Urinary bladder (tissue), 4 donors: ENCODE data around the gene ANKRD42. TPM values are rescaled to one million over a fixed set of nuclear protein-coding genes. Genes with fewer than 3 reads are reported as not detected.
"Not testable (repeated sequence)": the region's sequence is repeated elsewhere in the genome, so short reads cannot be mapped to it uniquely, and the experiment has no call there.

Experiments used
- DNase-seq: peaks from one replicate; pipeline ENCODE4 v3.0.0-alpha.2; 2015; ENCODE audit errors: extremely low spot score
- H3K27ac ChIP-seq: one replicate; pipeline ENCODE4 v1.5.1; 2013; ENCODE audit warnings: low read depth, mild to moderate bottlenecking, moderate library complexity
- H3K36me3 ChIP-seq: one replicate; pipeline ENCODE4 v1.6.1; 2013; ENCODE audit warnings: mild to moderate bottlenecking, moderate library complexity; ENCODE audit not compliant: insufficient read depth
- H3K4me1 ChIP-seq: one replicate; pipeline ENCODE4 v1.6.1; 2013; ENCODE audit warnings: mild to moderate bottlenecking, moderate library complexity; ENCODE audit not compliant: insufficient read depth
- H3K4me3 ChIP-seq: one replicate; pipeline ENCODE4 v1.5.1; 2013; ENCODE audit warnings: low read depth, low read length
- WGBS: extraction: QIAGEN DNeasy Blood & Tissue Kit; methylation state at CpG from one replicate; pipeline ENCODE4 v1.1.7; 2013; 5-methylcytosine and 5-hydroxymethylcytosine counted together
- polyA plus RNA-seq: library from polyadenylated mRNA; stranded (reverse); fragments of 200-250 nt; gene quantifications from one replicate; pipeline ENCODE4 v1.2.3, GENCODE V29; 2013
- total RNA-seq: library from RNA; depleted of rRNA; stranded (reverse); fragments of >200 nt; gene quantifications from one replicate; pipeline ENCODE4 v1.2.3, GENCODE V29; 2014
- donor health status: healthy with polysubstance abuse.
- donor health status: healthy.

Gene ANKRD42
- total and polyA plus RNA-seq, 2 donors = 6.4 to 9.6 TPM

DNA sequence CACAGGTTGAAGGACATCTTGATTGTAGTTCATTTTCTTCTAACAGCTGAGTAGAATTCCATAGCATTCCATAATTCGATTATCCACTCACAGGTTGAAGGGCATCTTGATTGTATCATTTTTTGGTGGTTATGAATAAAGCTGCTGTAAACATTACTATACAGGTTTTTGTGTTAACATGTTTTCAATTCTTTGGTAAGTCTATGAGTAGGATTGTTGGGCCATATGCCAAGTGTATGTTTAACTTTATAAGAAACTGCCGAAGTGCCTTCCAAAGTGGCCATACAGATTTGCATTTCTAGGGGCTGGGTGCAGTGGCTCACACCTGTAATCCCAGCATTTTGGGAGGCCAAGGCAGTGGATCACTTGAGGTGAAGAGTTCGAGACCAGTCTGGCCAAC, 44.6 kb downstream of the ANKRD42 start:
- no peaks in the 10 kb centered on the region for H3K4me1 ChIP-seq
- H3K4me3 ChIP-seq = no peak overlapping the region
- WGBS = 53% methylated on average over 3 of the region's 3 CpGs
- no peaks in the 10 kb centered on the region for H3K36me3 ChIP-seq
- no peak overlapping the region for H3K27ac ChIP-seq
- no peak for DNase-seq

DNA sequence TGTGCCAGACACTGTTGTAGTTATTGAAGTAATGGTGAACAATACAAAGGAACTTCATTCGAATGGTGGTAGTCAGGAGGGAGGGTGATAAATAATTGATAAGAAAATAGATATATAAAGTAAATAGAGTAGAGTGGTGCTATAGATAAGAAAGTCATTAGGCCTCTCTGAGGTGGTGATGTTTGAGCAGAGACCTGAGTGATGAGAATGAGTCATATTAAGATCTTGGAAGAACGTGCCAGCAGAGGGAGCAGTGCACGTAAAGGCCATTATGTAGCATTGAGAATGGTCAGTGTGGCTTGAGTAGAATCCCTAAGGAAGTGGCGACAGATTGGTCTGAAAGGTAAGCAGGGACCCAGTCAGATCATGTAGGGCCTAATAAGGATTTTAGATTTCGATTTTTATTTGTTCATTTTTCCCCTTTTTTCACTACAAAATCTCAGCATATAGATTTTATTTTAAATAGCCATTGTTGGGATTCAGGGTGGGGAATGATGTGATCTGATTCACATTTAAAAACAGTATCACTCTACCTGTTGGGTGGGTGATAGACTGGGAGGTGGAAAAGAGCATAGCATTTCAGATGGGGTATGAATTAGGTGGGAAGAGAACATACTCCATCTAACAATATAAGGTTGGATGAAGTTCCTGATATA, 47.9 kb downstream of the ANKRD42 start:
- WGBS = 17% methylated on average over 5 of the region's 5 CpGs
- no peak for DNase-seq
- Histone ChIP-seq H3K4me1 (no peaks in the 10 kb centered on the region), H3K4me3 (no peak overlapping the region), H3K27ac (no peak overlapping the region), H3K36me3 (no peaks in the 10 kb centered on the region)

DNA sequence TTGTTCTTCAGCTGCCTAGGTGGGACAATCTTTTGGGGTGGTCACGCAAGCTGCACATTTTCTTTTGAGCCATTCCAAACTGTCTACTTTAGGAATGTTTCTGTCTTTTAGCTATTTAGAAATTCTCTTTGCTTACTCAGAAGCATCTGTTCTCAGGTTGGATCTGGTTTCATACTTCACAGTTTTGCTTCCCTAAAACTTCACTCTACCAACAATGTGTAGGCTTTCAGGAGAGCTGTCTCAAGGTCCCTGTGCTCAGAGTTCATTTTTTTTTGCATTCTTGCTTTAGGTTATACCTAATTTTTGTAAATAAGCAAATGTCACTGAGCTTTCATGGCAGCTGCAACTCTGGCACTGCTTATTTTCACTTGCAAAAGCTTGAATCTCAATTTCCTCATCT, 55.9 kb downstream of the ANKRD42 start:
- Histone ChIP-seq H3K4me3 (no peak overlapping the region), H3K36me3 (peaks cover 1% of the 10 kb centered on the region), H3K4me1 (no peaks in the 10 kb centered on the region), H3K27ac (no peak overlapping the region)
- 97% methylated on average over 1 of the region's 1 CpG for WGBS
- DNase-seq = no peak

- Histone ChIP-seq H3K36me3 (peaks cover 1% of the 10 kb centered on the region), H3K4me1 (no peaks in the 10 kb centered on the region), H3K4me3 (no peak overlapping the region), H3K27ac (no peak overlapping the region)
- 9% methylated on average over 4 of the region's 4 CpGs for WGBS
- DNase-seq = no peak
Observed at GRCh38 chr11:83249972-83250593, 56.6 kb downstream of the ANKRD42 start.

DNA sequence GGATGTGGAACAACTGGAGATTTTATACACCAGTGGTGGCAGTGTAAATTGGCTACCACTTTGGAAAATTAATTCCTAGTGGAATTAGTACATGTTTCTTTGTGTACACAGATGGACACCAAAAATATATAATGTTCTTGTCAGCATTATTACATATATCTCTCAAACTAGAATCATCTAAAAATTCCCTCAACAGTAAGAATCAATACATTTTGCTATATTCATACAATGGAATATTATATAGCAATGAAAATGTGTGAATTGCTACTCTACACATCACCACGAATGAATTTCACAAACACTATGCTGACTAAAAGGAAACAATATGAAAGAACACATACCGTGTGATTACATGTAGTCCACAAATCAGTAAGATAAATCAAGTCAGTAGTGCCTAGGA, 58.8 kb downstream of the ANKRD42 start:
- H3K4me3 ChIP-seq = no peak overlapping the region
- no peaks in the 10 kb centered on the region for H3K4me1 ChIP-seq
- 98% methylated on average over 2 of the region's 2 CpGs for WGBS
- no peak for DNase-seq
- no peak overlapping the region for H3K27ac ChIP-seq
- H3K36me3 ChIP-seq = no peaks in the 10 kb centered on the region

GRCh38 chr11:83252941-83253340, 59.4 kb downstream of the ANKRD42 start:
- H3K27ac ChIP-seq = no peak overlapping the region
- WGBS = 98% methylated on average over 2 of the region's 2 CpGs
- H3K4me3 ChIP-seq = no peak overlapping the region
- H3K4me1 ChIP-seq = no peaks in the 10 kb centered on the region
- no peak for DNase-seq
- no peaks in the 10 kb centered on the region for H3K36me3 ChIP-seq

DNA sequence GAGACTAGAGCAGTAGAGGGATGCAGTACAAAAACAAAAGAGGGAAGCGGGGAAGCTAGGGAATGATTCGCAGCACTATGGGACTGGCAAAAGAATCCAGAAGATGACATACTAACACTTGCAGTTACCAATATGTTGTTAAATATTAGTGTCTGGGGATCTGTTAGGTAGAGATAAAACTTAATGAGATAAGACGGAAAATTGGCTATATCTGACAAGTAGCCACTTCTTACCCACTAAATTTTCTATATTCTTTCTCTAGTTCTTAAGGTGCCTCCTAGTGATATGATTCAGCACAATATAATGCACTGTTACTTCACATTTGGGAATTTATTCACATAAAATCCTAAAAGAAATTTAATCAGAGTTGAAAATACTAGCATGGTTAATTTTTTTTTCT, 61.9 kb downstream of the ANKRD42 start:
- Histone ChIP-seq H3K4me3 (no peak overlapping the region), H3K4me1 (no peaks in the 10 kb centered on the region), H3K27ac (no peak overlapping the region), H3K36me3 (peaks cover 2% of the 10 kb centered on the region)
- WGBS = 94% methylated on average over 3 of the region's 3 CpGs
- DNase-seq = no peak

- 49% methylated on average over 3 of the region's 3 CpGs for WGBS
- no peak overlapping the region for H3K27ac ChIP-seq
- H3K4me1 ChIP-seq = no peaks in the 10 kb centered on the region
- no peak for DNase-seq
- no peak overlapping the region for H3K4me3 ChIP-seq
- H3K36me3 ChIP-seq = peaks cover 5% of the 10 kb centered on the region
Observed at GRCh38 chr11:83256602-83257340, 63.3 kb downstream of the ANKRD42 start.

DNA sequence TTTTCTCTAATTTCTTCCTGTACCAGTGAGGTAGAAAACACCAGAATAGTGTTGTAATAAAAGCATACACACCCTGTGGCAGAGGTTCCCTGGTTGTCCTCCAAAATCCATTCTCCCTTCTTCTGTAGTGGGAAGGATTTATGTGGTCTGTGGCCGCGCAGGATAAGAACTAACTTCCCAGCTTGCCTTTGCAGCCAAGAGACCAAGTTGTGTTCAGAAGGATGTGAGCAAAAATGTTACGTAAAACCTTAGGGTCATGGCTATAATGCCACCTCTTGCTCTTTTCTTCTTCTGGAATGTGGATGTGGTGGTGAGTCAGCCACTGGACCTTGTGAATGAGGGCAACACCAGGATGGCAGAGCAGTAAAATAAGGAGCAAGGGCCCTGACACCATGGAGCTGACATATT, 64.3 kb downstream of the ANKRD42 start:
- Histone ChIP-seq H3K4me3 (no peak overlapping the region), H3K36me3 (peaks cover 5% of the 10 kb centered on the region), H3K27ac (no peak overlapping the region), H3K4me1 (no peaks in the 10 kb centered on the region)
- no peak for DNase-seq
- WGBS = 90% methylated on average over 3 of the region's 3 CpGs

GRCh38 chr11:83259559-83259958, 66.0 kb downstream of the ANKRD42 start:
- Histone ChIP-seq H3K27ac (no peak overlapping the region), H3K4me1 (no peaks in the 10 kb centered on the region), H3K4me3 (no peak overlapping the region), H3K36me3 (peaks cover 7% of the 10 kb centered on the region)
- no peak for DNase-seq
- WGBS = 98% methylated on average over 1 of the region's 1 CpG

DNA sequence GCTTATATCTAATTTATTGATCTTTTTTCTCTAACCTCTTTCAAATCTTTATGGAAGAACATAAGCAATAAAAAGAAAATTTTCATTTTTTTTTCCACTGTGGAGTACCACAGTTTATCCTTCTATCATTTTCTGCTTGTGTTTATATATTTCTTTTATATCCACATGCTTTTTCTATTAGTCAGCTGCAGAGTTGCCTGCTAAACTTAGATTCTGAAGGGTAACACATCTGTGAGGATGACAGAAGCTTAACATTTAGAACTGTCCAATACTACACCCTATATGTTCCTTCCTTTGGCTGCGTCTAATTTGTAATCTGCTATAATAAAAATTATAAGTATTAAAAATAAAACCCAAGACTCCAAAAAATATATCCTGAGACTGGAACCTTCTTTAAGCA, 71.8 kb downstream of the ANKRD42 start:
- no peak for DNase-seq
- Histone ChIP-seq H3K4me1 (no peaks in the 10 kb centered on the region), H3K36me3 (peaks cover 5% of the 10 kb centered on the region), H3K27ac (no peak overlapping the region), H3K4me3 (no peak overlapping the region)
- WGBS = 69% methylated on average over 1 of the region's 1 CpG

DNA sequence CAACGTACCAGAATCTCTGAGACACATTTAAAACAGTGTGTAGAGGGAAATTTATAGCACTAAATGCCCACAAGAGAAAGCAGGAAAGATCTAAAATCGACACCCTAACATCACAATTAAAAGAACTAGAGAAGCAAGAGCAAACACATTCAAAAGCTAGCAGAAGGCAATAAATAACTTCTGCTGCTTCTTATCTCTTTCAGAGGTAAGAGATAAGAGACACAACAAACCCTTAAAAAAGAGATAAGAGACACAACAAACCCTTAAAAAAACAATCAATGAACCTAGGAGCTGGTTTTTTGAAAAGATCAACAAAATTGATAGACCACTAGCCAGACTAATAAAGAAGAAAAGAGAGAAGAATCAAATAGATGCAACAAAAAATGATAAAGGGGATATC, 75.6 kb downstream of the ANKRD42 start:
- not testable (repeated sequence) for H3K27ac ChIP-seq, H3K4me1 ChIP-seq, H3K4me3 ChIP-seq, DNase-seq, H3K36me3 ChIP-seq
- 59% methylated on average over 2 of the region's 2 CpGs for WGBS

GRCh38 chr11:83271734-83272133, 78.2 kb downstream of the ANKRD42 start:
- WGBS = 97% methylated on average over 5 of the region's 5 CpGs
- H3K4me3 ChIP-seq, H3K36me3 ChIP-seq, DNase-seq, H3K27ac ChIP-seq, H3K4me1 ChIP-seq: not testable (repeated sequence)

- no peak for DNase-seq
- H3K36me3 ChIP-seq = no peaks in the 10 kb centered on the region
- no peak overlapping the region for H3K4me3 ChIP-seq
- H3K4me1 ChIP-seq = no peaks in the 10 kb centered on the region
- H3K27ac ChIP-seq = no peak overlapping the region
Observed at GRCh38 chr11:83272627-83273026, 79.1 kb downstream of the ANKRD42 start.
